H9 (cell line): ENCODE results near the gene MICAL3. TPM values are rescaled to one million over a fixed set of nuclear protein-coding genes. Genes with fewer than 3 reads are reported as not detected.

Experiments
- DNase-seq: peaks from one replicate; pipeline ENCODE4 v3.0.0-alpha.2; 2017
- H2AFZ ChIP-seq: one replicate; pipeline ENCODE4 v1.6.1; 2013; ENCODE audit warnings: mild to moderate bottlenecking, low read length, control low read depth, moderate library complexity
- H2AK5ac ChIP-seq: 2 replicates; pipeline ENCODE4 v1.6.1; 2013; ENCODE audit warnings: low read length, control low read depth, mixed read lengths; ENCODE audit not compliant: insufficient read length
- H2BK120ac ChIP-seq: one replicate; pipeline ENCODE4 v1.6.1; 2013; ENCODE audit warnings: low read depth, mild to moderate bottlenecking, low read length, control low read depth, inconsistent platforms; ENCODE audit not compliant: poor library complexity, severe bottlenecking
- H2BK12ac ChIP-seq: 2 replicates; pipeline ENCODE4 v1.6.1; 2013; ENCODE audit warnings: low read length, control low read depth, mixed read lengths, low read depth; ENCODE audit not compliant: insufficient read length
- H2BK15ac ChIP-seq: 2 replicates; pipeline ENCODE4 v1.6.1; 2013; ENCODE audit warnings: low read depth, low read length, control low read depth
- H2BK20ac ChIP-seq: one replicate; pipeline ENCODE4 v1.6.1; 2013; ENCODE audit warnings: low read depth, mild to moderate bottlenecking, low read length, control low read depth, inconsistent platforms; ENCODE audit not compliant: poor library complexity, severe bottlenecking
- H2BK5ac ChIP-seq: 2 replicates; pipeline ENCODE4 v1.6.1; 2013; ENCODE audit warnings: low read length, control low read depth, mixed read lengths; ENCODE audit not compliant: insufficient read length
- H3K14ac ChIP-seq: 2 replicates; pipeline ENCODE4 v1.6.1; 2013; ENCODE audit warnings: low read length, control low read depth; ENCODE audit not compliant: insufficient read depth
- H3K18ac ChIP-seq: 2 replicates; pipeline ENCODE4 v1.6.1; 2013; ENCODE audit warnings: low read depth, mild to moderate bottlenecking, mixed read lengths, low read length, control low read depth; ENCODE audit not compliant: insufficient read length
- H3K23ac ChIP-seq: 2 replicates; pipeline ENCODE4 v1.6.1; 2013; ENCODE audit warnings: low read length, control low read depth, mixed read lengths, low read depth; ENCODE audit not compliant: insufficient read length
- H3K23me2 ChIP-seq: 2 replicates; pipeline ENCODE4 v1.6.1; 2013; ENCODE audit warnings: low read depth, mild to moderate bottlenecking, mixed read lengths, low read length, control low read depth; ENCODE audit not compliant: insufficient read length, poor library complexity, severe bottlenecking
- H3K27ac ChIP-seq: 2 replicates; pipeline ENCODE4 v1.5.1; 2013; ENCODE audit warnings: low read length, control low read depth, mixed read lengths, low read depth; ENCODE audit not compliant: insufficient read length
- H3K27me3 ChIP-seq: 2 replicates; pipeline ENCODE4 v1.6.1; 2013; ENCODE audit warnings: low read length, control low read depth, inconsistent platforms; ENCODE audit not compliant: insufficient read depth
- H3K4ac ChIP-seq: 2 replicates; pipeline ENCODE4 v1.6.1; 2013; ENCODE audit warnings: low read depth, mild to moderate bottlenecking, control low read depth, inconsistent platforms, low read length, moderate library complexity
- H3K4me1 ChIP-seq: 2 replicates; pipeline ENCODE4 v1.6.1; 2013; ENCODE audit warnings: low read length, control low read depth, inconsistent platforms; ENCODE audit not compliant: insufficient read depth
- H3K4me2 ChIP-seq: 2 replicates; pipeline ENCODE4 v1.6.1; 2013; ENCODE audit warnings: low read length, control low read depth, mixed read lengths; ENCODE audit not compliant: insufficient read length, insufficient read depth
- H3K56ac ChIP-seq: 2 replicates; pipeline ENCODE4 v1.6.1; 2013; ENCODE audit warnings: low read depth, mild to moderate bottlenecking, mixed read lengths, low read length, control low read depth; ENCODE audit not compliant: insufficient read length
- H3K79me1 ChIP-seq: 2 replicates; pipeline ENCODE4 v1.6.1; 2013; ENCODE audit warnings: low read depth, mild to moderate bottlenecking, moderate library complexity, low read length, control low read depth, inconsistent platforms; ENCODE audit not compliant: insufficient read depth, poor library complexity, severe bottlenecking
- H3K79me2 ChIP-seq: 2 replicates; pipeline ENCODE4 v1.6.1; 2013; ENCODE audit warnings: low read length, control low read depth, inconsistent platforms; ENCODE audit not compliant: insufficient read depth
- H3K9ac ChIP-seq: 2 replicates; pipeline ENCODE4 v1.6.1; 2013; ENCODE audit warnings: low read length, control low read depth, mixed read lengths; ENCODE audit not compliant: insufficient read length; ENCODE audit errors: extremely low read depth
- H3K9me3 ChIP-seq: one replicate; pipeline ENCODE4 v1.6.1; 2013; ENCODE audit warnings: low read depth, low read length, inconsistent platforms; ENCODE audit not compliant: control insufficient read depth
- H3T11ph ChIP-seq: one replicate; pipeline ENCODE4 v1.6.1; 2013; ENCODE audit warnings: mild to moderate bottlenecking, low read length, control low read depth, inconsistent platforms
- H4K20me1 ChIP-seq: one replicate; pipeline ENCODE4 v1.6.1; 2013; ENCODE audit not compliant: control insufficient read depth, insufficient read length, insufficient read depth
- H4K5ac ChIP-seq: 2 replicates; pipeline ENCODE4 v1.6.1; 2013; ENCODE audit warnings: low read depth, mild to moderate bottlenecking, mixed read lengths, low read length, control low read depth; ENCODE audit not compliant: insufficient read length
- H4K8ac ChIP-seq: replicated peaks from 2 replicates; pipeline ENCODE4 v1.6.1; 2013; ENCODE audit warnings: low read length, control low read depth, mixed read lengths, low read depth; ENCODE audit not compliant: insufficient read length
- H4K91ac ChIP-seq: 2 replicates; pipeline ENCODE4 v1.6.1; 2013; ENCODE audit warnings: low read depth, mild to moderate bottlenecking, moderate library complexity, mixed read lengths, low read length, control low read depth; ENCODE audit not compliant: insufficient read length
- H3K27ac Mint-ChIP-seq, 3 experiments: 2 replicates in 2 of 3; 3 replicates in 1 of 3; pipeline ENCODE4 v1.8.0; 2020 to 2021; ENCODE audit warnings: mixed read lengths in 3 of 3, mild to moderate bottlenecking in 1 of 3, moderate library complexity in 1 of 3
- H3K27me3 Mint-ChIP-seq: 2 replicates; pipeline ENCODE4 v1.8.0; 2021; ENCODE audit warnings: low read depth, mild to moderate bottlenecking, moderate library complexity, mixed read lengths
- H3K36me3 Mint-ChIP-seq, 3 experiments: 2 replicates in 2 of 3; 3 replicates in 1 of 3; pipeline ENCODE4 v1.8.0; 2020 to 2021; ENCODE audit warnings: low read depth in 3 of 3, mixed read lengths in 3 of 3; ENCODE audit not compliant: insufficient read depth in 1 of 3
- H3K4me1 Mint-ChIP-seq, 2 experiments: 2 replicates each; pipeline ENCODE4 v1.8.0; 2020; ENCODE audit warnings: mixed read lengths in 2 of 2
- H3K4me3 Mint-ChIP-seq, 2 experiments: 2 replicates in 1 of 2; 3 replicates in 1 of 2; pipeline ENCODE4 v1.8.0; 2020 to 2021; ENCODE audit warnings: mild to moderate bottlenecking in 2 of 2, mixed read lengths in 2 of 2, moderate library complexity in 1 of 2
- H3K9me3 Mint-ChIP-seq, 2 experiments: 2 replicates in 1 of 2; 3 replicates in 1 of 2; pipeline ENCODE4 v1.8.0; 2020; ENCODE audit warnings: mild to moderate bottlenecking in 2 of 2, mixed read lengths in 2 of 2, moderate library complexity in 1 of 2
- CTCF ChIP-seq: fragments of 200-600 bp; sonication (generic); conservative IDR thresholded peaks from 3 replicates; pipeline ENCODE4 v1.8.0; 2021; ENCODE audit warnings: antibody characterized with exemption, mild to moderate bottlenecking
- WGBS: extraction: QIAGEN DNeasy Blood & Tissue Kit; methylation state at CpG from one replicate; pipeline ENCODE4 v1.1.7; 2013; ENCODE audit warnings: missing lambda C conversion rate, low lambda C conversion rate, mixed read lengths; ENCODE audit not compliant: insufficient read length; ENCODE audit errors: extremely low coverage; 5-methylcytosine and 5-hydroxymethylcytosine counted together
- total RNA-seq: library from RNA; stranded (reverse); gene quantifications from 2 replicates; pipeline ENCODE4 v1.2.1, GENCODE V29; 2021

Gene MICAL3
- total RNA-seq, 1 experiment from 2014 or later, result 50.2 TPM

- Histone ChIP-seq H2AK5ac (no peak overlapping the region), H3T11ph (no peak overlapping the region), H2BK20ac (no peak overlapping the region), H3K9me3 (no peaks in the 10 kb centered on the region), H4K5ac (no peak overlapping the region), H3K9ac (no peak overlapping the region), H2BK12ac (no peak overlapping the region), H3K4ac (no peak overlapping the region), H3K23ac (no peak overlapping the region), H2BK5ac (no peak overlapping the region), H4K91ac (no peak overlapping the region), H3K18ac (no peak overlapping the region), H3K4me1 (no peaks in the 10 kb centered on the region), H4K20me1 (no peaks in the 10 kb centered on the region), H3K4me2 (no peak overlapping the region), H2BK120ac (no peak overlapping the region), H2AFZ (no peak overlapping the region), H3K14ac (no peak overlapping the region; the same call in 1 of the 2 replicates), H3K27me3 (no peaks in the 10 kb centered on the region), H3K79me1 (no peaks in the 10 kb centered on the region), H4K8ac (no peak overlapping the region), H3K56ac (no peak overlapping the region), H3K79me2 (no peaks in the 10 kb centered on the region), H3K23me2 (no peaks in the 10 kb centered on the region), H2BK15ac (no peak overlapping the region), H3K27ac (no peak overlapping the region)
- Mint-ChIP-seq H3K27ac (no peak overlapping the region), H3K9me3 (no peaks in the 10 kb centered on the region; a peak in 1 of 5 replicates), H3K4me3 (no peak overlapping the region), H3K27me3 (peaks cover 16% of the 10 kb centered on the region), H3K36me3 (no peaks in the 10 kb centered on the region; a peak in 2 of 7 replicates), H3K4me1 (peaks cover 12 to 20% of the 10 kb centered on the region in 2 experiments)
- no peak for TF ChIP-seq CTCF
- WGBS, result no CpG with 5 or more reads among the region's 10 CpGs
- no peak for DNase-seq
These were observed 243.5 kb downstream of the MICAL3 start for GRCh38 chr22:17780741-17781318.
